Upper lobe of right lung (tissue), 1 donor: Measurements from ENCODE around the gene NAA50. TPM values are rescaled to one million over a fixed set of nuclear protein-coding genes. Genes with fewer than 3 reads are reported as not detected.

Experiments used
- ATAC-seq: fragments of 200-7000 bp; cut with Tn5 transposase; one replicate; pipeline ENCODE4 v1.9.1; 2020; ENCODE audit warnings: mild to moderate bottlenecking, moderate library complexity
- DNase-seq: peaks from one replicate; pipeline ENCODE4 v3.0.0-alpha.2; 2020
- H3K27ac ChIP-seq: fragments of 200-600 bp; one replicate; pipeline ENCODE4 v1.8.0; 2022
- H3K27me3 ChIP-seq: fragments of 200-600 bp; one replicate; pipeline ENCODE4 v1.8.0; 2022; ENCODE audit warnings: mild to moderate bottlenecking
- H3K36me3 ChIP-seq: fragments of 200-600 bp; one replicate; pipeline ENCODE4 v1.8.0; 2022
- H3K4me1 ChIP-seq: fragments of 200-600 bp; one replicate; pipeline ENCODE4 v1.8.0; 2022
- H3K4me3 ChIP-seq: fragments of 200-600 bp; one replicate; pipeline ENCODE4 v1.8.0; 2022; ENCODE audit warnings: mild to moderate bottlenecking
- H3K9me3 ChIP-seq: fragments of 200-600 bp; one replicate; pipeline ENCODE4 v1.8.0; 2022
- intact Hi-C: fragments of 100-400 bp; cut with DNase I; formaldehyde crosslinking; loops from one replicate; pipeline ENCODE4 v1.11.0; 2022
- total RNA-seq: library from RNA; stranded (reverse); fragmentation: NEBNext Ultra II Directional; extraction: Animal tissue kit (Norgen Biotek cat#: 25700); gene quantifications from one replicate; pipeline ENCODE4 v1.2.1, GENCODE V29; 2021
- TF ChIP-seq, protein P1 (sequence below): fragments of 200-600 bp; IDR thresholded peaks from one replicate; pipeline ENCODE4 v1.8.0; 2022; ENCODE audit warnings: antibody characterized with exemption
- donor health status: DM: no; HTN: yes; CAD: no; lungs with severe emphysema.

NAA50 gene
- total RNA-seq, 1 donor from 2014 or later, result 90.0 TPM

DNA sequence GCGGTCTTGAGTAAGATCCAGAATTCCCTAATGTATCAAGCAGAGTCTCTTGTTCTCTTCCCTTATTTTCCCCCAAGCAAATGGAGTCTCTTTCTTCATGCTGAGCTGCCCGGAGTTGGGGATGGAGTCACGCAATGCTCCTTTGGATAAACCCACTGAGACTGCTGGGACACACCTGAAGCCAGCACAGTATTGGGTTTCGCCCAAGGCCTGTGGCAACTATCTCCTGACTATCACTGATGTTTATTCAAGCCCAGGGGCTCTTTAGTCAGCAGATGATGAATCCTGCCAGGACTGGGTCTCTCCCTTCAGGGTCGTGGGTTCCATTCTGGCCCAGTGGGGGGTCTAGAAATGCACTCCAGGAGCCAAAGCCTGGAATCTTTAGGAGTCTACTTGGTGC lies 60.9 kb downstream of the NAA50 start:
- TF ChIP-seq, protein P1, sequence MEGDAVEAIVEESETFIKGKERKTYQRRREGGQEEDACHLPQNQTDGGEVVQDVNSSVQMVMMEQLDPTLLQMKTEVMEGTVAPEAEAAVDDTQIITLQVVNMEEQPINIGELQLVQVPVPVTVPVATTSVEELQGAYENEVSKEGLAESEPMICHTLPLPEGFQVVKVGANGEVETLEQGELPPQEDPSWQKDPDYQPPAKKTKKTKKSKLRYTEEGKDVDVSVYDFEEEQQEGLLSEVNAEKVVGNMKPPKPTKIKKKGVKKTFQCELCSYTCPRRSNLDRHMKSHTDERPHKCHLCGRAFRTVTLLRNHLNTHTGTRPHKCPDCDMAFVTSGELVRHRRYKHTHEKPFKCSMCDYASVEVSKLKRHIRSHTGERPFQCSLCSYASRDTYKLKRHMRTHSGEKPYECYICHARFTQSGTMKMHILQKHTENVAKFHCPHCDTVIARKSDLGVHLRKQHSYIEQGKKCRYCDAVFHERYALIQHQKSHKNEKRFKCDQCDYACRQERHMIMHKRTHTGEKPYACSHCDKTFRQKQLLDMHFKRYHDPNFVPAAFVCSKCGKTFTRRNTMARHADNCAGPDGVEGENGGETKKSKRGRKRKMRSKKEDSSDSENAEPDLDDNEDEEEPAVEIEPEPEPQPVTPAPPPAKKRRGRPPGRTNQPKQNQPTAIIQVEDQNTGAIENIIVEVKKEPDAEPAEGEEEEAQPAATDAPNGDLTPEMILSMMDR, result no peak
- Histone ChIP-seq H3K9me3 (no peaks in the 10 kb centered on the region), H3K27ac (no peak overlapping the region), H3K27me3 (no peaks in the 10 kb centered on the region), H3K4me1 (peaks cover 10% of the 10 kb centered on the region), H3K4me3 (no peak overlapping the region), H3K36me3 (no peaks in the 10 kb centered on the region)
- ATAC-seq, result no peak
- no peak for DNase-seq
- intact Hi-C loops, result no loop called here

DNA sequence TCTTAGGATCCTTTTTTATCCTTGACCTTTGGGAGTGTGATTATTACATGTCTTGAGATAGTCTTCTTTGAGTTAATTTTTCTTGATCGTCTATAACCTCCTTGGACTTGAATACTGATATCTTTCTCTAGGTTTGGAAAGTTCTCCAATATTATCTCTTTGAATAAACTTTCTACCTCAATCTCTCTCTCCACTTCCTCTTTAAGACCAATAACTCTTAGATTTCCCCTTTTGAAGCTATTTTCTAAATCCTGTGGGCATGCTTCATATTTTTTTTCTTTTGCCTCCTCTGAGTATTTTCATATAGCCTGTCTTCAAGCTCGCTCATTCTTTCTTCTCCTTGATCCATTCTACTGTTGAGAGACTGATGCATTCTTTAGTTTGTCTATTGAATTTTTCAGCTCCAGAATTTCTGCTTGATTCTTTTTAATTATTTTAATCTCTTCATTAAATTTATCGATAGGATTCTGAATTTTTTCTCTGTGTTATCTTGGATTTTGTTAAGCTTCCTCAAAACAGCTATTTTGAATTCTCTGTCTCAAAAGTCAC lies 61.7 kb downstream of the NAA50 start:
- TF ChIP-seq, protein P1, result no peak
- ATAC-seq (no peak), DNase-seq (no peak)
- intact Hi-C loops, result no loop called here
- Histone ChIP-seq H3K36me3 (no peaks in the 10 kb centered on the region), H3K4me1 (peaks cover 10% of the 10 kb centered on the region), H3K4me3 (no peak overlapping the region), H3K27me3 (no peaks in the 10 kb centered on the region), H3K9me3 (no peaks in the 10 kb centered on the region), H3K27ac (no peak overlapping the region)

- Histone ChIP-seq H3K9me3 (no peaks in the 10 kb centered on the region), H3K36me3 (peaks cover 35% of the 10 kb centered on the region), H3K4me3 (no peak overlapping the region), H3K27me3 (no peaks in the 10 kb centered on the region), H3K27ac (no peak overlapping the region), H3K4me1 (no peaks in the 10 kb centered on the region)
- DNase-seq (no peak), ATAC-seq (no peak)
- intact Hi-C loops, result no loop called here
- TF ChIP-seq, protein P1, result no peak
These were observed 67.3 kb downstream of the NAA50 start for GRCh38 chr3:113678773-113679172.

GRCh38 chr3:113677737-113678136 lies 68.3 kb downstream of the NAA50 start:
- TF ChIP-seq, protein P1, result no peak
- Histone ChIP-seq H3K4me1 (no peaks in the 10 kb centered on the region), H3K4me3 (no peak overlapping the region), H3K27me3 (no peaks in the 10 kb centered on the region), H3K27ac (no peak overlapping the region), H3K9me3 (no peaks in the 10 kb centered on the region), H3K36me3 (peaks cover 44% of the 10 kb centered on the region)
- intact Hi-C loops, result no loop called here
- ATAC-seq, result no peak
- DNase-seq, result no peak

- intact Hi-C loops, result no loop called here
- Histone ChIP-seq H3K9me3 (no peaks in the 10 kb centered on the region), H3K36me3 (peaks cover 54% of the 10 kb centered on the region), H3K4me1 (no peaks in the 10 kb centered on the region), H3K27me3 (no peaks in the 10 kb centered on the region), H3K4me3 (no peak overlapping the region), H3K27ac (no peak overlapping the region)
- DNase-seq (no peak), ATAC-seq (no peak)
- TF ChIP-seq, protein P1, result no peak
These were observed 69.8 kb downstream of the NAA50 start for GRCh38 chr3:113676261-113676660.

DNA sequence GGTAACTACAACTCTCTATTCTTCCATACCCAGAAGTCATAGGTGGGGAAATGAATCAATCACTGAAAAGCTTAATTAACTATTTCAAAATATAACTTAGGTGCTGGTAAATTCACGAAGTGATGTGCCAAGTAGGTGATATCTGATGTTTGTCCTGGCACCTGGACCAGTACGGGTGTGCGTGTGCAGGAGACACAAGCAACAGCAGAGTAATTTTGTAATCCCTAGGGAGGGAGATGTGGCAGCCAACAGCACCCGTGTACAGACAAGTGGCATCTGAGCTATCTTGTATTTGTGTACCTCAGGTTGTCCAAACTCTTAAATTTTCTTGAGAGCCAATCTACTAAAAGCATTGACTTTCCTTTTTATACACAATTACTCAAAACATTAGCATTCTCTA lies 72.5 kb downstream of the NAA50 start:
- TF ChIP-seq, protein P1, result no peak
- Histone ChIP-seq H3K36me3 (peaks cover 68% of the 10 kb centered on the region), H3K4me1 (no peaks in the 10 kb centered on the region), H3K4me3 (no peak overlapping the region), H3K9me3 (no peaks in the 10 kb centered on the region), H3K27me3 (no peaks in the 10 kb centered on the region), H3K27ac (no peak overlapping the region)
- ATAC-seq (no peak), DNase-seq (no peak)
- intact Hi-C loops, result no loop called here
